GM12878 (cell line): ENCODE measurements around the gene SNCB. TPM values are rescaled to one million over a fixed set of nuclear protein-coding genes. Genes with fewer than 3 reads are reported as not detected.

ENCODE experiments used
- ATAC-seq: fragments of 200-7000 bp; cut with Tn5 transposase; 3 replicates; pipeline ENCODE4 v1.9.1; 2020; ENCODE audit warnings: mild to moderate bottlenecking, moderate library complexity
- BruUV-seq: library from RNA; stranded (reverse); fragments of 400-500 nt; replicated peaks from 2 replicates; lab custom pipeline; 2021; lab: Mats Ljungman, UMichigan
- CTCF ChIA-PET: fragments of 300-600 bp; sonication (Branson Sonifier 250); formaldehyde crosslinking; extraction: SDS; loops from one replicate; lab custom pipeline; 2021; ENCODE audit warnings: inconsistent platforms; lab: Yijun Ruan, JAX
- POLR2A ChIA-PET: fragments of 350-600 bp; formaldehyde crosslinking; extraction: SDS; loops from one replicate; lab custom pipeline; 2021; ENCODE audit warnings: inconsistent platforms; lab: Charles Lee
- RAD21 ChIA-PET: fragments of 300-600 bp; sonication (Branson Sonifier 250); formaldehyde crosslinking; loops from one replicate; lab custom pipeline; 2023; ENCODE audit warnings: antibody characterized with exemption; ENCODE audit not compliant: unreplicated experiment; lab: Charles Lee
- SMC1A ChIA-PET: fragments of 300-600 bp; sonication (Branson Sonifier 250); formaldehyde crosslinking; loops from one replicate; lab custom pipeline; 2023; ENCODE audit not compliant: unreplicated experiment, uncharacterized antibody; lab: Charles Lee
- DNase-seq: peaks from one replicate; pipeline ENCODE4 v3.0.0-alpha.2; 2011; ENCODE audit warnings: low read depth, low spot score
- FAIRE-seq: peaks from 3 replicates; lab custom pipeline; 2011; peaks lifted over from hg19 to GRCh38; lab: Jason Lieb, UNC
- H2AFZ ChIP-seq: 2 replicates; pipeline ENCODE4 v1.6.0; 2011; ENCODE audit warnings: low read depth, low read length, control low read depth; ENCODE audit not compliant: control insufficient read depth
- H3K27ac ChIP-seq: 2 replicates; pipeline ENCODE4 v1.5.1; 2011; ENCODE audit warnings: control low read depth; ENCODE audit not compliant: control insufficient read depth, insufficient read depth
- H3K27me3 ChIP-seq, 2 experiments: replicated peaks in 1 of 2; 2 replicates each; pipeline versions ENCODE4 v1.6.0 to v1.6.1; 2011; ENCODE audit warnings: low read length in 1 of 2; ENCODE audit not compliant: control insufficient read depth in 2 of 2, insufficient read depth in 2 of 2
- H3K36me3 ChIP-seq, 2 experiments: 2 replicates each; pipeline ENCODE4 v1.5.1; 2011; ENCODE audit warnings: low read length in 1 of 2; ENCODE audit not compliant: control insufficient read depth in 2 of 2, insufficient read depth in 2 of 2
- H3K4me1 ChIP-seq: 2 replicates; pipeline ENCODE4 v1.6.1; 2011; ENCODE audit warnings: mild to moderate bottlenecking, low read length, moderate library complexity, mixed read lengths; ENCODE audit not compliant: control insufficient read depth, insufficient read depth
- H3K4me2 ChIP-seq: 2 replicates; pipeline ENCODE4 v1.6.0; 2011; ENCODE audit warnings: control low read depth; ENCODE audit not compliant: control insufficient read depth, insufficient read depth
- H3K4me3 ChIP-seq: fragments of 200-600 bp; sonication (generic); 2 replicates; pipeline ENCODE4 v1.5.1; 2016
- H3K79me2 ChIP-seq: 2 replicates; pipeline ENCODE4 v1.6.0; 2011; ENCODE audit warnings: low read length; ENCODE audit not compliant: control insufficient read depth, insufficient read depth
- H3K9ac ChIP-seq: 2 replicates; pipeline ENCODE4 v1.8.0; 2011; ENCODE audit warnings: low read length, control low read depth, mixed read lengths; ENCODE audit not compliant: control insufficient read depth, insufficient read depth
- H3K9me3 ChIP-seq: replicated peaks from 3 replicates; pipeline ENCODE4 v1.5.1; 2011; ENCODE audit warnings: mild to moderate bottlenecking, low read length; ENCODE audit not compliant: control insufficient read depth, insufficient read depth
- H4K20me1 ChIP-seq: 2 replicates; pipeline ENCODE4 v1.6.0; 2011; ENCODE audit not compliant: control insufficient read depth, insufficient read depth
- FOXM1 ChIP-seq: IDR thresholded peaks from 2 replicates; pipeline ENCODE4 v1.6.1; 2012; ENCODE audit warnings: low read depth, mild to moderate bottlenecking, inconsistent platforms, low read length, moderate library complexity
- IRF3 ChIP-seq: fragments of 450-650 bp; IDR thresholded peaks from 2 replicates; pipeline ENCODE4 v1.6.1; 2014; ENCODE audit warnings: mild to moderate bottlenecking
- MEF2A ChIP-seq: IDR thresholded peaks from 2 replicates; pipeline ENCODE4 v1.6.1; 2011; ENCODE audit warnings: low read depth, mild to moderate bottlenecking, low read length, moderate library complexity; ENCODE audit not compliant: insufficient read depth
- ZBTB40 ChIP-seq: fragments of 450-650 bp; IDR thresholded peaks from 2 replicates; pipeline ENCODE4 v1.6.1; 2016; ENCODE audit warnings: mild to moderate bottlenecking, moderate library complexity, borderline replicate concordance
- WGBS: methylation state at CpG from one replicate; pipeline ENCODE4 v1.1.6; 2016; ENCODE audit warnings: low lambda C conversion rate; ENCODE audit not compliant: insufficient replicate concordance, insufficient coverage; ENCODE audit errors: missing lambda C conversion rate; 5-methylcytosine and 5-hydroxymethylcytosine counted together
- in situ Hi-C: fragments of 300-500 bp; cut with MboI; formaldehyde crosslinking; loops from 9 replicates; pipeline ENCODE4 v1.14.3; 2018; ENCODE audit warnings: mixed read lengths
- intact Hi-C: fragments of 100-400 bp; cut with micrococcal nuclease; formaldehyde crosslinking; loops from one replicate; pipeline ENCODE4 v1.14.2; 2022; ENCODE audit not compliant: unreplicated experiment
- polyA plus RNA-seq, 11 experiments: library from polyadenylated mRNA; depleted of rRNA in 4 of 11; unstranded in 6 of 11; stranded (reverse) in 5 of 11; fragments of >200 nt; fragmentation: Nextera tagmentation in 4 of 11; fragmentation: Illumina TruSeq in 1 of 11; extraction: Ambion mirVana in 4 of 11; extraction: Trizol in 1 of 11; gene quantifications; 1 replicate in 1 of 11; 2 replicates in 10 of 11; pipeline versions ENCODE4 v1.2.1 to v1.2.3, GENCODE V29; 2011 to 2016; ENCODE audit warnings: inconsistent platforms in 2 of 11, missing spikeins in 2 of 11, low read depth in 1 of 11
- total RNA-seq, 4 experiments: library from RNA; depleted of rRNA in 3 of 4; stranded (reverse); fragments of >200 nt in 3 of 4; fragmentation: Illumina TruSeq in 1 of 4; extraction: Trizol in 1 of 4; gene quantifications; 2 replicates each; pipeline versions ENCODE4 v1.2.1 to v1.2.3, GENCODE V29; 2013 to 2021

SNCB gene
- total and polyA plus RNA-seq, 10 of the 15 experiments (the other 5 are each of a cell fraction or from before 2014, with no cell fraction given): 0.75 TPM; not detected in 9

- intact Hi-C loops: no loop called here
- FAIRE-seq: no peak
- DNase-seq: no peak
- no peaks in the 10 kb centered on the region for H3K79me2 ChIP-seq
- H3K27ac ChIP-seq: no peak overlapping the region
- no peaks in the 10 kb centered on the region for H3K9me3 ChIP-seq
- H3K4me1 ChIP-seq: no peaks in the 10 kb centered on the region
- H3K4me2 ChIP-seq: no peak overlapping the region
- H3K27me3 ChIP-seq: no peaks in the 10 kb centered on the region; a peak in 1 of 4 replicates
- ChIA-PET RAD21 (interaction anchor here (2.6 kb wide), 1 partner anchor 13 kb away, joined by 9 read pairs; no protein-coding TSS in a partner anchor), SMC1A (interaction anchor here (1.2 kb wide), 1 partner anchor 13 kb away, joined by 5 read pairs; no protein-coding TSS in a partner anchor), POLR2A (no interaction called here), CTCF (interaction anchor here (0.6 to 1.7 kb wide), 4 partner anchors 13 to 296 kb away, joined by 3 to 10 read pairs (median 3); no protein-coding TSS in a partner anchor)
- H2AFZ ChIP-seq: no peak overlapping the region
- H3K36me3 ChIP-seq: no peaks in the 10 kb centered on the region
- in situ Hi-C loops: no loop called here
- H4K20me1 ChIP-seq: no peaks in the 10 kb centered on the region
- H3K9ac ChIP-seq: no peak overlapping the region
- WGBS: 72% methylated on average over 18 of the region's 18 CpGs
- TF ChIP-seq IRF3 (no peak), ZBTB40 (no peak), MEF2A (no peak), FOXM1 (no peak)
- no TSS peak for BruUV-seq
- ATAC-seq: no peak
- no peak overlapping the region for H3K4me3 ChIP-seq
Observed at GRCh38 chr5:176673651-176674583, 43.6 kb upstream of the SNCB start.
